Suprapubic skin (tissue), 4 donors: ENCODE results near the gene RHOG. TPM values are rescaled to one million over a fixed set of nuclear protein-coding genes. Genes with fewer than 3 reads are reported as not detected.

ENCODE experiments used
- DNase-seq, 2 donors: peaks; one replicate each; pipeline ENCODE4 v3.0.0-alpha.2; 2019; ENCODE audit warnings: low spot score in 2 of 2
- H3K27ac ChIP-seq: fragments of 200-600 bp; sonication (generic); one replicate; pipeline ENCODE4 v1.5.1; 2019
- H3K27me3 ChIP-seq: fragments of 200-600 bp; sonication (generic); one replicate; pipeline ENCODE4 v1.5.1; 2019
- H3K36me3 ChIP-seq: fragments of 200-600 bp; sonication (generic); one replicate; pipeline ENCODE4 v1.5.1; 2019
- H3K4me1 ChIP-seq: fragments of 200-600 bp; sonication (generic); one replicate; pipeline ENCODE4 v1.5.1; 2019
- H3K4me3 ChIP-seq: fragments of 200-600 bp; sonication (generic); one replicate; pipeline ENCODE4 v1.5.1; 2019; ENCODE audit warnings: mild to moderate bottlenecking
- H3K9me3 ChIP-seq: fragments of 200-600 bp; sonication (generic); one replicate; pipeline ENCODE4 v1.5.1; 2019
- EP300 ChIP-seq: sonication (generic); formaldehyde crosslinking; IDR thresholded peaks from one replicate; pipeline ENCODE4 v1.6.1; 2017; ENCODE audit warnings: antibody characterized with exemption
- POLR2A ChIP-seq, 2 donors: fragments of 450-650 bp; IDR thresholded peaks; one replicate each; pipeline ENCODE4 v1.6.1; 2017; ENCODE audit warnings: antibody characterized with exemption in 2 of 2, mild to moderate bottlenecking in 2 of 2, moderate library complexity in 2 of 2
- POLR2AphosphoS5 ChIP-seq, 3 donors: sonication (generic); formaldehyde crosslinking; IDR thresholded peaks; one replicate each; pipeline ENCODE4 v1.6.1; 2017; ENCODE audit warnings: antibody characterized with exemption in 3 of 3
- WGBS: methylation state at CpG from one replicate; pipeline ENCODE4 v1.1.5; 2018; 5-methylcytosine and 5-hydroxymethylcytosine counted together
- total RNA-seq, 4 donors: library from RNA; depleted of rRNA; stranded (reverse); fragments of >200 nt; gene quantifications; one replicate each; pipeline ENCODE4 v1.1.0, GENCODE V29; 2016
- TF ChIP-seq, protein P1 (sequence below), 2 donors: fragments of 200-600 bp in 1 of 2; fragments of 450-650 bp in 1 of 2; sonication (generic) in 1 of 2; IDR thresholded peaks; one replicate each; pipeline ENCODE4 v1.5.1; 2016 to 2019; ENCODE audit warnings: antibody characterized with exemption in 2 of 2, mild to moderate bottlenecking in 1 of 2, moderate library complexity in 1 of 2

The RHOG gene
- total RNA-seq, 4 donors from 2014 or later, result 36.6 to 47.3 (median 39.3) TPM

DNA sequence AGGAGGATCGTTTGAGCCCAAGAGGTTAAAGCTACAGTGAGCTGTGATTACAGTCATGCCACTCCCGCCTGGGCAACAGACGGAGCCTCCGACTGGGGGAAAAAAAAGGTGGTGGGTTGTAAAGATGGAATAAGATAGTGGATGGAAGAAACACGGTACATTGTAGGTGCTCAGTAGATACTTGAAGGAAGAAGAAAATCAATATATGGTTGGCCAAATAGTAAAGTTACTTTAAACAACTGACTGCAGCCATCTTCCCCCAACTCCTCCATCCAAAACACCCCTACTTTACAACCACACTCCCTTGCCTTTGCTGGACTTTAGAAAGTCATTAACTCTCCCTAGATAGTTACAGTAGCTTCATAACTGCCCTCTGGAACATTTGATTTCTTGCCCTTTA, 40.9 kb downstream of the RHOG start:
- WGBS, result 90% methylated on average over 5 of the region's 5 CpGs
- DNase-seq, result no peak
- Histone ChIP-seq H3K27ac (no peak overlapping the region), H3K27me3 (no peaks in the 10 kb centered on the region), H3K4me1 (peaks cover 22% of the 10 kb centered on the region), H3K9me3 (no peaks in the 10 kb centered on the region), H3K36me3 (no peaks in the 10 kb centered on the region), H3K4me3 (no peak overlapping the region)
- TF ChIP-seq EP300 (no peak), POLR2AphosphoS5 (IDR thresholded peaks at IDR 0.05) (no peak), POLR2A (IDR thresholded peaks at IDR 0.05) (no peak)
- TF ChIP-seq, protein P1, sequence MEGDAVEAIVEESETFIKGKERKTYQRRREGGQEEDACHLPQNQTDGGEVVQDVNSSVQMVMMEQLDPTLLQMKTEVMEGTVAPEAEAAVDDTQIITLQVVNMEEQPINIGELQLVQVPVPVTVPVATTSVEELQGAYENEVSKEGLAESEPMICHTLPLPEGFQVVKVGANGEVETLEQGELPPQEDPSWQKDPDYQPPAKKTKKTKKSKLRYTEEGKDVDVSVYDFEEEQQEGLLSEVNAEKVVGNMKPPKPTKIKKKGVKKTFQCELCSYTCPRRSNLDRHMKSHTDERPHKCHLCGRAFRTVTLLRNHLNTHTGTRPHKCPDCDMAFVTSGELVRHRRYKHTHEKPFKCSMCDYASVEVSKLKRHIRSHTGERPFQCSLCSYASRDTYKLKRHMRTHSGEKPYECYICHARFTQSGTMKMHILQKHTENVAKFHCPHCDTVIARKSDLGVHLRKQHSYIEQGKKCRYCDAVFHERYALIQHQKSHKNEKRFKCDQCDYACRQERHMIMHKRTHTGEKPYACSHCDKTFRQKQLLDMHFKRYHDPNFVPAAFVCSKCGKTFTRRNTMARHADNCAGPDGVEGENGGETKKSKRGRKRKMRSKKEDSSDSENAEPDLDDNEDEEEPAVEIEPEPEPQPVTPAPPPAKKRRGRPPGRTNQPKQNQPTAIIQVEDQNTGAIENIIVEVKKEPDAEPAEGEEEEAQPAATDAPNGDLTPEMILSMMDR (IDR thresholded peaks at IDR 0.05), result no peak

DNA sequence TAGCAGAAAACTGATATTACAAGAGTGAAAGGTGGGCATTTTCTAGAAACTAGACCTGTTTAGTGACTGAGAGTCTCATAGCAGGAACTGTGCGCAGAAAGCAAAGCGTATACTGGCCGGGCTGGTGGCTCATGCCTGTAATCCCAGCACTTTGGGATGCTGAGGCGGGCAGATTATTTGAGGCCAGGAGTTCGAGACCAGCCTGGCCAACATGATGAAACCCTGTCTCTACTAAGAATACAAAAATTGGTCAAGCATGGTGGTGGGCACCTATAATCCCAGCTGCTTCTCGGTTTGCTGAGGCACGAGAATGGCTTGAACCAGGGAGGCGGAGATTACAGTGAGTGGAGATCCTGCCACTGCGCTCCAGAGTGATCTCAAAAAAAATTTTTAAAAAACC, 41.6 kb downstream of the RHOG start:
- no peak for DNase-seq
- WGBS, result 94% methylated on average over 9 of the region's 9 CpGs
- no peaks in the 10 kb centered on the region for H3K36me3 ChIP-seq
- peaks cover 22% of the 10 kb centered on the region for H3K4me1 ChIP-seq
- no peaks in the 10 kb centered on the region for H3K27me3 ChIP-seq
- H3K27ac ChIP-seq, result no peak overlapping the region
- no peak overlapping the region for H3K4me3 ChIP-seq
- no peaks in the 10 kb centered on the region for H3K9me3 ChIP-seq
- TF ChIP-seq POLR2A (IDR thresholded peaks at IDR 0.05) (no peak), EP300 (no peak), POLR2AphosphoS5 (IDR thresholded peaks at IDR 0.05) (no peak)
- TF ChIP-seq, protein P1 (IDR thresholded peaks at IDR 0.05), result no peak

DNA sequence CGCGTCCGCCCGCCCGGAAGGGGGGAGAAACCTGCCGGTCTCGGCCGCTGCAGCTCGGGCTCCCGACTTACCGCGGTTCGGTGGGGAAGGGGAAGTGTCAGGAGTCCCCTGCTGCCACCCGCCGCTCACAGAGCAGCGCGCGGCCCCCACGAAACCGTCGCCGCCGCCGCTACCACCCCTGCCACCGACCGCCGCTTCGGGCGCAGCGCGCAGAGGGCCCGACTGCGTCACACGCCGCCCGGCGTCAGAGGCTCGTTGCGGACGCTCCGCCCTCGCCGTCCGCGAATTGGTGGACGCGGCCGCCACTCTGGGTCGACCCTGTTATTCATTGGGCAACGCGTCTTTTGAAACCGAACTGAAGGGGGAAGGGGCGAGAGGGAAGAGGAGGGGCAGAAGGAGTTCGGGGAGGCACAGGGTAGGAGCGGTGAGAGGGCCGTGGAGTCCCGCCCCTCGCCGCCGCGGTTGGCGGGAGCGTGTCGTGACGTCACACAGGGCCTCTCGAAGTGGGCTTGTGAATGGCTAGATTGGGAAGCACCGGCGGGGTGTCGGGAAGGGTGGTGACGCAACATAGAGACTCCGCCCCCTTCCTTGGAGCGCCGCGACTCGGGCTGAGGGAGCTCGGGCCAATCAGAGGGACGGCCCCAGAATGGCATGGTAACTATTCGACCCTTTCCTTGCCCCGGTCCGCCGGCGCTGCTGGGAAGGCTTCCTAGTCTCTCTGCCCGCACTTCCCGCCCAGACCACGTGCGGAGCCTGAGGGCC, 43.2 kb downstream of the RHOG start, which contains the start of gene NUP98:
NUP98 (minus strand) TSS at position 226 of the 762 bp plus-strand sequence. CDS start 15,437 bp downstream, outside the sequence.
- DNase-seq, result peak; percentile 99 to 100
- Histone ChIP-seq H3K4me3 (peak within 1 kb of the TSS; percentile 82), H3K36me3 (peaks cover 14% of the 10 kb centered on the region), H3K4me1 (peaks cover 22% of the 10 kb centered on the region), H3K27ac (peak within 1 kb of the TSS; percentile 96), H3K27me3 (no peaks in the 10 kb centered on the region), H3K9me3 (no peaks in the 10 kb centered on the region)
- 0% methylated on average over 3 of the region's 86 CpGs for WGBS
- no peak for TF ChIP-seq EP300
- peak; percentile 92 to 97 (median 94) for TF ChIP-seq POLR2AphosphoS5 (IDR thresholded peaks at IDR 0.05)
- TF ChIP-seq POLR2A (IDR thresholded peaks at IDR 0.05), result peak; percentile 97 to 99
- TF ChIP-seq, protein P1 (IDR thresholded peaks at IDR 0.05), result no peak

DNA sequence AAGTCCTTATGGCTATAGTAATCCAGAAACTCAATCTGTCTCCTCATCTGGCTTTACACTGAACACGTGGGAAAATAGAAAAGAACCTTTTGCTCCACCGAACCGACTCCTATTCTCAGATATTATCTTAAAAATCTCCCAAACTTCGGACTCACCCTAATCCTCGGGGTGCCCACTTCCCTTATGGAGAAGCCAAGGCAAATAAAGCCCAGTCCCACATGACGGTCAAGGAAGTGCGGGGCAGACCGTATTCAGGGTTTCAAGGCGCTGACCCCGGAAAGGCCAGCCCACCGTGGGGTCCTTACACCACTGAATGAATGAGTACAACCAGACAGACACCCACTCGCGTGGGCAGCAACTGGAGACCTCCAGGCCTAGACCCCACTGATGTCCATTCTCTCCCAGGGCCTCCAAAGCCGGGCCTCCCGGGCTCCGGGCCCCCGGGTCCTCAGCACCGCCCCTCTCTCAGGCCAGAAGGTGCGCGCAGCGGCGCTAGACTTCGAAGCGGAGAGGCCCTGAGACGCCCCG, 43.9 kb downstream of the RHOG start:
- no peak for DNase-seq
- Histone ChIP-seq H3K27ac (peak overlapping the region; percentile 96), H3K36me3 (peaks cover 18% of the 10 kb centered on the region), H3K27me3 (no peaks in the 10 kb centered on the region), H3K4me1 (peaks cover 25% of the 10 kb centered on the region), H3K4me3 (peak overlapping the region; percentile 82), H3K9me3 (no peaks in the 10 kb centered on the region)
- WGBS, result 0% methylated on average over 11 of the region's 26 CpGs
- TF ChIP-seq POLR2A (IDR thresholded peaks at IDR 0.05), result no peak
- TF ChIP-seq, protein P1 (IDR thresholded peaks at IDR 0.05), result no peak
- no peak for TF ChIP-seq EP300

DNA sequence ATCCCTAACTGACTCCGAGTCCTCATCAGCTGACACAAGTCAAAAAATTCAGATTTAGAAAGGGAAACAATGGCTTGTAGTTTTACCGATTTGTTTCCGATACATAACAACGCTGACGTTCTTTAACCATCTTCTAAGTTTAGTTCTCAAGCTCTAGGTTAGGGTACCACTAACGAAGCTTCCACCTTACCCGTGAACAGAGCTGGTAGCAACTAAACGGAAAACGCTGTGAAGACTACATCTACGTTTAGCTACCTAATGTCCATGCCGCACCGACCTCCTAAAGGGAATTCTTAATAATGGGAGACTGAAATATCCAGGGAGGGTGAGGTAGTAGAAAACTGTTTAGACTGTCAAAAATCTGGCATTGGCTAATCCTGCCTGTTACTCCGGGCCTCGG, 44.4 kb downstream of the RHOG start:
- no peaks in the 10 kb centered on the region for H3K9me3 ChIP-seq
- H3K4me3 ChIP-seq, result peak overlapping the region; percentile 82
- peaks cover 23% of the 10 kb centered on the region for H3K36me3 ChIP-seq
- DNase-seq, result no peak
- WGBS, result 10% methylated on average over 14 of the region's 14 CpGs
- H3K27me3 ChIP-seq, result no peaks in the 10 kb centered on the region
- TF ChIP-seq, protein P1 (IDR thresholded peaks at IDR 0.05), result no peak
- TF ChIP-seq EP300, result no peak
- TF ChIP-seq POLR2AphosphoS5 (IDR thresholded peaks at IDR 0.05), result no peak
- TF ChIP-seq POLR2A (IDR thresholded peaks at IDR 0.05), result no peak
- H3K27ac ChIP-seq, result no peak overlapping the region
- H3K4me1 ChIP-seq, result peaks cover 25% of the 10 kb centered on the region
